Naive B cell (primary cell): ENCODE results near the gene UBALD1. TPM values are rescaled to one million over a fixed set of nuclear protein-coding genes. Genes with fewer than 3 reads are reported as not detected.
A peak's percentile ranks its signal among the peaks of the same experiment; 100 is the strongest.
"Not testable (repeated sequence)": the region's sequence is repeated elsewhere in the genome, so short reads cannot be mapped to it uniquely, and the experiment has no call there.

Source experiments
- ATAC-seq, 2 donors: fragments of 150-1000 bp; cut with Tn5 transposase; 2 replicates each; pipeline ENCODE4 v1.10.0; 2021; ENCODE audit warnings: low read depth in 2 of 2, mild to moderate bottlenecking in 2 of 2, moderate library complexity in 2 of 2
- DNase-seq: peaks from one replicate; pipeline ENCODE4 v3.0.0; 2022
- H3K27ac Mint-ChIP-seq, 6 donors: one replicate each; pipeline ENCODE4 v1.8.0; 2020 to 2022; ENCODE audit warnings: mild to moderate bottlenecking in 6 of 6, mixed read lengths in 6 of 6, moderate library complexity in 5 of 6, inconsistent platforms in 2 of 6
- H3K27me3 Mint-ChIP-seq, 3 donors: one replicate each; pipeline ENCODE4 v1.8.0; 2021 to 2022; ENCODE audit warnings: mixed read lengths in 3 of 3, mild to moderate bottlenecking in 1 of 3
- H3K36me3 Mint-ChIP-seq, 2 donors: one replicate each; pipeline ENCODE4 v1.8.0; 2020 to 2022; ENCODE audit warnings: mixed read lengths in 2 of 2, inconsistent platforms in 1 of 2, mild to moderate bottlenecking in 1 of 2
- H3K4me1 Mint-ChIP-seq, 3 donors: one replicate each; pipeline ENCODE4 v1.8.0; 2020 to 2022; ENCODE audit warnings: mixed read lengths in 3 of 3, inconsistent platforms in 1 of 3, mild to moderate bottlenecking in 1 of 3, moderate library complexity in 1 of 3
- H3K4me3 Mint-ChIP-seq, 8 donors: one replicate each; pipeline ENCODE4 v1.8.0; 2020 to 2022; ENCODE audit warnings: mild to moderate bottlenecking in 8 of 8, mixed read lengths in 8 of 8, moderate library complexity in 8 of 8, inconsistent platforms in 2 of 8
- H3K9me3 Mint-ChIP-seq, 7 donors: one replicate each; pipeline ENCODE4 v1.8.0; 2020 to 2022; ENCODE audit warnings: mixed read lengths in 7 of 7, mild to moderate bottlenecking in 5 of 7, inconsistent platforms in 2 of 7, moderate library complexity in 1 of 7
- polyA plus RNA-seq, 6 donors: library from polyadenylated mRNA; unstranded; fragments of 300-500 nt; fragmentation: Illumina TruSeq; gene quantifications; one replicate each; pipeline ENCODE4 v1.2.3, GENCODE V29; 2021; ENCODE audit warnings: low read depth in 6 of 6

UBALD1 gene
- polyA plus RNA-seq, 6 donors from 2014 or later: 2.6 to 7.5 (median 5.0) TPM

- Mint-ChIP-seq H3K36me3 (no peaks in the 10 kb centered on the region), H3K27ac (no peak overlapping the region), H3K9me3 (no peaks in the 10 kb centered on the region), H3K4me3 (no peak overlapping the region), H3K4me1 (peaks cover 18 to 20% (median 20%) of the 10 kb centered on the region in 3 donors), H3K27me3 (no peaks in the 10 kb centered on the region)
- DNase-seq (no peak), ATAC-seq (no peak)
These were observed 37.9 kb upstream of the UBALD1 start for GRCh38 chr16:4652561-4652960.

- ATAC-seq (peak; percentile 61 to 68), DNase-seq (peak; percentile 33)
- no peaks in the 10 kb centered on the region for H3K36me3 Mint-ChIP-seq
- H3K9me3 Mint-ChIP-seq: no peaks in the 10 kb centered on the region
- no peaks in the 10 kb centered on the region for H3K27me3 Mint-ChIP-seq
- peak overlapping the region in 4 of 6 donors; percentile 54 to 76 (median 66) for H3K27ac Mint-ChIP-seq
- H3K4me3 Mint-ChIP-seq: no peak overlapping the region
- peaks cover 18 to 20% (median 20%) of the 10 kb centered on the region in 3 donors for H3K4me1 Mint-ChIP-seq
These were observed 37.1 kb upstream of the UBALD1 start for GRCh38 chr16:4651827-4652226.

GRCh38 chr16:4650443-4651074 is 35.9 kb upstream of the UBALD1 start:
- H3K4me1 Mint-ChIP-seq: peaks cover 18 to 22% (median 22%) of the 10 kb centered on the region in 3 donors
- H3K27me3 Mint-ChIP-seq, H3K9me3 Mint-ChIP-seq, H3K36me3 Mint-ChIP-seq: not testable (repeated sequence)
- ATAC-seq (peak; percentile 79 to 81), DNase-seq (peak; percentile 64)
- H3K27ac Mint-ChIP-seq: peak overlapping the region in 5 of 6 donors; percentile 26 to 73 (median 62)
- H3K4me3 Mint-ChIP-seq: peak overlapping the region in 1 of 8 donors; percentile 29

- DNase-seq (no peak), ATAC-seq (no peak)
- H3K27ac Mint-ChIP-seq: peak overlapping the region in 4 of 6 donors; percentile 26 to 90 (median 59)
- peaks cover 18 to 26% (median 26%) of the 10 kb centered on the region in 3 donors for H3K4me1 Mint-ChIP-seq
- no peaks in the 10 kb centered on the region for H3K9me3 Mint-ChIP-seq
- H3K27me3 Mint-ChIP-seq: no peaks in the 10 kb centered on the region
- no peak overlapping the region for H3K4me3 Mint-ChIP-seq
- H3K36me3 Mint-ChIP-seq: no peaks in the 10 kb centered on the region
These were observed 35.2 kb upstream of the UBALD1 start for GRCh38 chr16:4649744-4650442.

- Mint-ChIP-seq H3K36me3 (no peaks in the 10 kb centered on the region), H3K27me3 (no peaks in the 10 kb centered on the region), H3K9me3 (no peaks in the 10 kb centered on the region), H3K4me1 (peaks cover 18 to 26% (median 26%) of the 10 kb centered on the region in 3 donors), H3K27ac (peak overlapping the region in 1 of 6 donors; percentile 80), H3K4me3 (no peak overlapping the region)
- DNase-seq: no peak
- ATAC-seq: no peak
These were observed 34.2 kb upstream of the UBALD1 start for GRCh38 chr16:4648917-4649316.

- no peaks in the 10 kb centered on the region for H3K36me3 Mint-ChIP-seq
- DNase-seq (no peak), ATAC-seq (no peak)
- H3K4me3 Mint-ChIP-seq: no peak overlapping the region
- H3K4me1 Mint-ChIP-seq: peaks cover 21 to 26% (median 26%) of the 10 kb centered on the region in 3 donors
- H3K27ac Mint-ChIP-seq: peak overlapping the region in 1 of 6 donors; percentile 40
- no peaks in the 10 kb centered on the region for H3K9me3 Mint-ChIP-seq
- no peaks in the 10 kb centered on the region for H3K27me3 Mint-ChIP-seq
These were observed 32.9 kb upstream of the UBALD1 start for GRCh38 chr16:4647644-4647980.

- Mint-ChIP-seq H3K36me3 (no peaks in the 10 kb centered on the region), H3K9me3 (no peaks in the 10 kb centered on the region), H3K27ac (peak overlapping the region in 1 of 6 donors; percentile 57), H3K27me3 (no peaks in the 10 kb centered on the region), H3K4me1 (peaks cover 23 to 26% (median 25%) of the 10 kb centered on the region in 3 donors), H3K4me3 (no peak overlapping the region)
- no peak for ATAC-seq
- no peak for DNase-seq
These were observed 32.3 kb upstream of the UBALD1 start for GRCh38 chr16:4646773-4647643.

- Mint-ChIP-seq H3K9me3 (no peaks in the 10 kb centered on the region), H3K36me3 (no peaks in the 10 kb centered on the region), H3K27ac (peak overlapping the region in 2 of 6 donors; percentile 48 to 85), H3K4me1 (peaks cover 25 to 37% (median 31%) of the 10 kb centered on the region in 3 donors), H3K27me3 (no peaks in the 10 kb centered on the region), H3K4me3 (peak overlapping the region in 5 of 8 donors; percentile 10 to 73 (median 62))
- ATAC-seq: peak; percentile 30 to 49
- no peak for DNase-seq
These were observed 27.2 kb upstream of the UBALD1 start for GRCh38 chr16:4641895-4642294.

- H3K4me3 Mint-ChIP-seq: peak overlapping the region in 1 of 8 donors; percentile 73
- H3K9me3 Mint-ChIP-seq: no peaks in the 10 kb centered on the region
- no peaks in the 10 kb centered on the region for H3K27me3 Mint-ChIP-seq
- peak overlapping the region in 4 of 6 donors; percentile 56 to 92 (median 80) for H3K27ac Mint-ChIP-seq
- no peak for ATAC-seq
- peaks cover 25 to 37% (median 33%) of the 10 kb centered on the region in 3 donors for H3K4me1 Mint-ChIP-seq
- H3K36me3 Mint-ChIP-seq: no peaks in the 10 kb centered on the region
- no peak for DNase-seq
These were observed 26.6 kb upstream of the UBALD1 start for GRCh38 chr16:4641306-4641687.

- Mint-ChIP-seq H3K4me3 (no peak overlapping the region), H3K9me3 (no peaks in the 10 kb centered on the region), H3K27ac (peak overlapping the region in 4 of 6 donors; percentile 56 to 92 (median 80)), H3K27me3 (no peaks in the 10 kb centered on the region), H3K4me1 (peaks cover 25 to 37% (median 36%) of the 10 kb centered on the region in 3 donors), H3K36me3 (no peaks in the 10 kb centered on the region)
- no peak for ATAC-seq
- DNase-seq: no peak
These were observed 26.1 kb upstream of the UBALD1 start for GRCh38 chr16:4640572-4641305.

- DNase-seq (no peak), ATAC-seq (no peak)
- Mint-ChIP-seq H3K9me3 (no peaks in the 10 kb centered on the region), H3K4me3 (no peak overlapping the region), H3K36me3 (no peaks in the 10 kb centered on the region), H3K4me1 (peaks cover 19 to 36% (median 30%) of the 10 kb centered on the region in 3 donors), H3K27ac (peak overlapping the region in 3 of 6 donors; percentile 29 to 66 (median 38)), H3K27me3 (no peaks in the 10 kb centered on the region)
These were observed 25.3 kb upstream of the UBALD1 start for GRCh38 chr16:4639899-4640509.

GRCh38 chr16:4637501-4638166 is 22.9 kb upstream of the UBALD1 start:
- Mint-ChIP-seq H3K36me3 (no peaks in the 10 kb centered on the region), H3K4me3 (no peak overlapping the region), H3K27ac (peak overlapping the region in 1 of 6 donors; percentile 33), H3K27me3 (no peaks in the 10 kb centered on the region), H3K9me3 (no peaks in the 10 kb centered on the region), H3K4me1 (peaks cover 19 to 38% (median 33%) of the 10 kb centered on the region in 3 donors)
- ATAC-seq (no peak), DNase-seq (no peak)
